Stimulated activated naive B cell treated with anti-CD40 and anti-IgM and Interleukin-4, amounts not matched to agents 10 μg/mL and 1 μg/mL and 100 μg/mL, for 72 hours (primary cell): ENCODE data around the gene NRDC.
"Not testable (repeated sequence)": the region's sequence is repeated elsewhere in the genome, so short reads cannot be mapped to it uniquely, and the experiment has no call there.

Experiments used
- ATAC-seq, 2 donors: fragments of 150-1000 bp; cut with Tn5 transposase; replicated peaks; 2 replicates each; pipeline ENCODE4 v1.10.0; 2021; ENCODE audit warnings: moderate library complexity in 1 of 2
- DNase-seq: peaks from one replicate; pipeline ENCODE4 v3.0.0; 2021
- H3K27ac Mint-ChIP-seq: one replicate; pipeline ENCODE4 v1.8.0; 2022; ENCODE audit warnings: mild to moderate bottlenecking, mixed read lengths
- H3K27me3 Mint-ChIP-seq, 2 donors: one replicate each; pipeline ENCODE4 v1.8.0; 2022; ENCODE audit warnings: mixed read lengths in 2 of 2
- H3K36me3 Mint-ChIP-seq, 2 donors: one replicate each; pipeline ENCODE4 v1.8.0; 2022; ENCODE audit warnings: mixed read lengths in 2 of 2, mild to moderate bottlenecking in 1 of 2
- H3K4me1 Mint-ChIP-seq, 2 donors: one replicate each; pipeline ENCODE4 v1.8.0; 2022; ENCODE audit warnings: mixed read lengths in 2 of 2, mild to moderate bottlenecking in 1 of 2
- H3K4me3 Mint-ChIP-seq, 2 donors: one replicate each; pipeline ENCODE4 v1.8.0; 2022; ENCODE audit warnings: mild to moderate bottlenecking in 2 of 2, mixed read lengths in 2 of 2, moderate library complexity in 1 of 2
- H3K9me3 Mint-ChIP-seq, 2 donors: one replicate each; pipeline ENCODE4 v1.8.0; 2022; ENCODE audit warnings: mixed read lengths in 2 of 2, mild to moderate bottlenecking in 1 of 2

The NRDC gene

DNA sequence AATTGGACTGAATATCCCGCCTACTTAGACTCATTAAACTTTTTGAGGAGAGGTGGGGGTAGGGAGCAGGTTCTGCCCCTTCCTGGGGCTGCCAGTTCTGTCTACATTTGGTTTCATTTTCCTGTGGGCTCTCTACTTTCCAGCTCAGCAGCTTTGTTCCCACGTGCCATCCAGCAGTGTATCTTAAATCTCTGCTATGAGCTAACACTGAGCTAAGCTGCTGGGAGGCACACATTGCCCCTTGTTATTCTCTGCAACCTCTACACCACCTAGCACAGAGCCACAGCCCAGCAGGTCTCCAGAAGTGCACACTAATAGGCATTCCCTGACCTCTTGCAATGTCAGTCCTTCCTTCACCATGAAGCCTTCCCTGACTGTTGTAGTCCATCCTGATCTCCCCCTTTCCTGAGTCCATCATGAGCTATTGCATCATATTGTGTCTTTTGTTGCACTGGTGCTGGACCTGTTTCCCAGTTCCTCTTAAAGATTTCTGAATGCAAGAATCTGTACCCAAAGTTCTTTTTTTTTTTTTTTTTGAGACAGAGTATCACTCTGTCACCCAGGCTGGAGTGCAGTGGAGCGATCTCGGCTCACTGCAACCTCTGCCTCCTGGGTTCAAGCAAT is 28.7 kb upstream of the NRDC start:
- Mint-ChIP-seq H3K9me3 (peaks cover 2 to 4% of the 10 kb centered on the region in 2 donors), H3K36me3 (peaks cover 0 to 1% of the 10 kb centered on the region in 2 donors), H3K4me3 (no peak overlapping the region), H3K27ac (no peak overlapping the region), H3K27me3 (peaks cover 11 to 13% of the 10 kb centered on the region in 2 donors), H3K4me1 (peaks cover 0 to 8% of the 10 kb centered on the region in 2 donors)
- peak in 1 of 2 donors; percentile 29 for ATAC-seq
- DNase-seq: no peak

GRCh38 chr1:51906306-51907078 is 28.0 kb upstream of the NRDC start:
- Mint-ChIP-seq H3K9me3 (peaks cover 2 to 4% of the 10 kb centered on the region in 2 donors), H3K27me3 (peaks cover 11 to 13% of the 10 kb centered on the region in 2 donors), H3K4me1 (peaks cover 0 to 8% of the 10 kb centered on the region in 2 donors), H3K36me3 (peaks cover 0 to 1% of the 10 kb centered on the region in 2 donors), H3K27ac (peak overlapping the region; percentile 82), H3K4me3 (no peak overlapping the region)
- ATAC-seq: no peak
- no peak for DNase-seq

- H3K4me1 Mint-ChIP-seq: peaks cover 0 to 4% of the 10 kb centered on the region in 2 donors
- H3K27me3 Mint-ChIP-seq: peaks cover 6 to 15% of the 10 kb centered on the region in 2 donors
- ATAC-seq: no peak
- DNase-seq: no peak
- no peak overlapping the region for H3K27ac Mint-ChIP-seq
- no peak overlapping the region for H3K4me3 Mint-ChIP-seq
- peaks cover 0 to 1% of the 10 kb centered on the region in 2 donors for H3K36me3 Mint-ChIP-seq
- H3K9me3 Mint-ChIP-seq: peaks cover 2 to 4% of the 10 kb centered on the region in 2 donors
Measured at GRCh38 chr1:51902456-51902855, 23.9 kb upstream of the NRDC start.

GRCh38 chr1:51901151-51901550 is 22.6 kb upstream of the NRDC start:
- Mint-ChIP-seq H3K4me1 (no peaks in the 10 kb centered on the region), H3K9me3 (no peaks in the 10 kb centered on the region), H3K4me3 (no peak overlapping the region), H3K36me3 (no peaks in the 10 kb centered on the region), H3K27ac (no peak overlapping the region), H3K27me3 (peaks cover 10 to 23% of the 10 kb centered on the region in 2 donors)
- ATAC-seq (no peak), DNase-seq (no peak)

DNA sequence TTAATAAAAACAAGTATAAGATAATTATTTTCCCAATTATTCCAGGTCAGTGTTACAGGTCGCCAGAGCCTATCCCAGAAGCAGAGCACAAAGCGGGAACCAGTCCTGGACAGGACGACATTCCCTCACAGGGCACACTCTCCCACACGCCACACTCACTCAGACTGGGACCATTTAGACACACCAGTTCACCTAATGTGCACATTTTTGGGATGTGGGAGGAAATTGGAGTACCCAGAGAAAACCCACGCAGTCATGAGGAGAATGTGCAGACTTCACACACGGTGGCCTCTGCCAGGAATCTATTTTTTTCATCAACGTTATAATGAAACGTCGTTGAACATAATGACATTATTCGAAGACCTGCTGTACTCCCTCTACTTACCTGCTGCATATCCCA is 20.5 kb upstream of the NRDC start:
- Mint-ChIP-seq H3K4me3 (no peak overlapping the region), H3K27ac (no peak overlapping the region), H3K4me1 (no peaks in the 10 kb centered on the region), H3K27me3 (peaks cover 28 to 39% of the 10 kb centered on the region in 2 donors), H3K36me3 (no peaks in the 10 kb centered on the region), H3K9me3 (no peaks in the 10 kb centered on the region)
- ATAC-seq (no peak), DNase-seq (no peak)

DNA sequence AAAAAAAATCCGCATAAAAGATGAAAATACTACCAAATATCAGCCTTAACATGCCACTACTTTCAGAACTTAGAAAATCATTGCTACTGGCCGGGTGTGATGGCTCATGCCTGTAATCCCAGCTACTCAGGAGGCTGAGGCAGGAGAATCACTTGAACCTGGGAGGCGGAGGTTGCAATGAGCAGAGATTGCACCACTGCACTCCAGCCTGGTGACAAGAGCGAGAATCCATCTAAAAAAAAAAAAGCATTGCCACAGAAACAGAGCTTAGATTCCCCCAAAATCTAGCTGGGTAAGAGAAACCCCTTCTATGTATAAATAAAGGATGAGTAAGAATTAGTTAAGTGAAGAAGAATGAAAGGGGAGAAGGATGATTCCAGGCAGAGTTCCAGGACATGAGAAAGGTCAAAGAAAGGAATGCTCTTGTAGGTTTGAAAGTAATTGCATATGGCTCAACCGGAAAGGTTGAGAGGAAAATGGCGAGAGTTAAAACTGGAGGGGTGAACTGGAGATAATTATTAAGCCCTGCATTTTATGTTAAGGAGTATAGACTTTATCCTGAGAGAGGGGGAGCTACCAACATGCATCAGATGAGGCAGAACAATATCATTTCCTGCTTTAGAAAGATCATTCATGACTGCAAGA is 19.7 kb upstream of the NRDC start:
- Mint-ChIP-seq H3K27me3 (peaks cover 36 to 47% of the 10 kb centered on the region in 2 donors), H3K27ac (no peak overlapping the region), H3K36me3 (no peaks in the 10 kb centered on the region), H3K9me3 (no peaks in the 10 kb centered on the region), H3K4me1 (no peaks in the 10 kb centered on the region), H3K4me3 (no peak overlapping the region)
- ATAC-seq: no peak
- DNase-seq: no peak

DNA sequence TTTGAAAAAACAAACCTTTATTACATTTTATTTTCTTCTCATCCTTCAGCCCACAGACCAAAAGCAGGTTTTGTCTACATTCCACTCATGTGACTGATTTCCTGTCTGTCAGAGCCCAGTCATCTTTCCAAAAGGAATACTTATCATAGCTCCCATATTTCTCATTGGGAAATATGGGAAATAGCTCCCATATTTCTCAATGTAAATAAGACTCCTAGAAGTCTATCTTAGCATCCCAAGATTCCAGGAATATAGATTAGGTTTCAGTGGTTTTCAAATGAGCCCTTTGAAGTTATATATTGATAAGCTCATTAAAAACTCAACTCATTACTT is 19.1 kb upstream of the NRDC start:
- H3K27ac Mint-ChIP-seq: no peak overlapping the region
- no peaks in the 10 kb centered on the region for H3K4me1 Mint-ChIP-seq
- H3K9me3 Mint-ChIP-seq: no peaks in the 10 kb centered on the region
- DNase-seq (no peak), ATAC-seq (no peak)
- H3K36me3 Mint-ChIP-seq: no peaks in the 10 kb centered on the region
- H3K4me3 Mint-ChIP-seq: no peak overlapping the region
- H3K27me3 Mint-ChIP-seq: peaks cover 36 to 47% of the 10 kb centered on the region in 2 donors

DNA sequence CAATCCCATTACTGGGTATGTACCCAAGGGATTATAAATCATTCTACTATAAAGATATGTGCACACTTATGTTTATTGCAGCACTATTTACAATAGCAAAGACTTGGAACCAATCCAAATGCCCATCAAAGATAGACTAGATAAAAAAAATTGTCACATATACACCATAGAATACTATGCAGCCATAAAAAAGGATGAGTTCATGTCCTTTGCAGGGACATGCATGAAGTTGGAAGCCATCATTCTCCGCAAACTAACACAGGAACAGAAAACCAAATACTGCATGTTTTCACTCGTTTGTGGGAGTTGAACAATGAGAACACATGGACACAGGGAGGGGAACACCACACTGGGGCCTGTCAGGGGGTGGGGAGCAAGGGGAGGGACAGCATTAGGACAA is 16.2 kb upstream of the NRDC start:
- not testable (repeated sequence) for H3K36me3 Mint-ChIP-seq, H3K4me1 Mint-ChIP-seq, H3K4me3 Mint-ChIP-seq, ATAC-seq, DNase-seq, H3K9me3 Mint-ChIP-seq, H3K27ac Mint-ChIP-seq
- peaks cover 53 to 59% of the 10 kb centered on the region in 2 donors for H3K27me3 Mint-ChIP-seq

GRCh38 chr1:51878308-51878615 is 265 bp downstream of the NRDC start:
- no peak for DNase-seq

DNA sequence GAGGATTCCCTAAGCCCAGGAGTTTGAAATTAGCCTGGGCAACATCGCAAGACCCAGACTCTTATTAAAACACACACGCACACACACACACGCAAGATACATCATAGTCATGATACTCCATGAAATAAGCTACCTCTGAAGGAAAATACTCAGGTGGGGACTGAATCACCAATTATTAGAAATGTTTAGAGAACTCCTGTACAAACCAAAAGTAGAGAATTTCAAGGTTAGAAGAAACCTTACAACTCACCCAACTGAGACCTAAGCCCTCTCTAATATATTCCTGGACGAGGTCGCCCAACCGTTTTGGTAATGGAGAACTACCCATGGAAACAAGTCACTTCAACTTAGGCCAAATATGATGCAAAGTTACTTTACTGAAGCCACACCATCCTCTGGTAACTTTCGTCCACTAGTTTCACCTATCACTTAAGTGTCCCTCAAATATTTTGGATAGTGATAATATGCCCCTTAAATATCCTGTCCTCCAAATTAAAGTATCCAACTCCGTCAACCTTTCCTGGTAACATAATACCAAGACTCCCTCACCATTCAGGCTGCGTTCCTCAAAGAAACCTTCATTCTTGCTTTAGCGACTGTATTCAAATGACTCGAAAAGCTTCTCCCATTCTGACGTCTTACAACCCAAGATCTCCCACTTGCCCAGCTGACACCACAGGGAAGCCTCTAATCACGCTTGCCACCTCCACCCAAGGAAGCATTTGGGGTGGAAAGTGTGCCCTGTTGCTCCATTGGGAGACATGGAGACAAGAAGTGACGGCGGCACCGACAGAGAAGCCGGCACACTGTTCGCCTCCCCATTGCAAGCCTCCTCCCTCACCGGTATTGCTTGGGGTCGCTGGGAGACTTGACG is 856 bp downstream of the NRDC start:
- H3K27ac Mint-ChIP-seq: no peak overlapping the region
- H3K9me3 Mint-ChIP-seq: no peaks in the 10 kb centered on the region
- ATAC-seq: peak; percentile 0 to 2
- no peaks in the 10 kb centered on the region for H3K27me3 Mint-ChIP-seq
- peaks cover 3 to 4% of the 10 kb centered on the region in 2 donors for H3K36me3 Mint-ChIP-seq
- DNase-seq: peak; percentile 5
- H3K4me1 Mint-ChIP-seq: peaks cover 11 to 15% of the 10 kb centered on the region in 2 donors
- H3K4me3 Mint-ChIP-seq: no peak overlapping the region

More at GRCh38 chr1:51878308-51878615, 265 bp downstream of the NRDC start:
- Mint-ChIP-seq H3K36me3 (peaks cover 3 to 4% of the 10 kb centered on the region in 2 donors), H3K4me3 (no peak overlapping the region), H3K27ac (no peak overlapping the region), H3K27me3 (no peaks in the 10 kb centered on the region), H3K4me1 (peaks cover 16 to 18% of the 10 kb centered on the region in 2 donors), H3K9me3 (no peaks in the 10 kb centered on the region)
- peak; percentile 41 to 49 for ATAC-seq

- no peak for DNase-seq
- no peak for ATAC-seq
- H3K36me3 Mint-ChIP-seq: peaks cover 13 to 16% of the 10 kb centered on the region in 2 donors
- no peaks in the 10 kb centered on the region for H3K9me3 Mint-ChIP-seq
- no peak overlapping the region for H3K27ac Mint-ChIP-seq
- H3K4me1 Mint-ChIP-seq: peaks cover 24 to 26% of the 10 kb centered on the region in 2 donors
- peak overlapping the region in 1 of 2 donors; percentile 65 for H3K4me3 Mint-ChIP-seq
- H3K27me3 Mint-ChIP-seq: no peaks in the 10 kb centered on the region
Measured at GRCh38 chr1:51875836-51876235, 2.7 kb downstream of the NRDC start.

- H3K4me3 Mint-ChIP-seq: peak overlapping the region; percentile 63 to 65
- no peaks in the 10 kb centered on the region for H3K27me3 Mint-ChIP-seq
- ATAC-seq (no peak), DNase-seq (no peak)
- peak overlapping the region; percentile 34 for H3K27ac Mint-ChIP-seq
- H3K9me3 Mint-ChIP-seq: no peaks in the 10 kb centered on the region
- H3K36me3 Mint-ChIP-seq: peaks cover 13 to 19% of the 10 kb centered on the region in 2 donors
- peaks cover 27 to 31% of the 10 kb centered on the region in 2 donors for H3K4me1 Mint-ChIP-seq
Measured at GRCh38 chr1:51875291-51875772, 3.2 kb downstream of the NRDC start.

GRCh38 chr1:51873270-51873669 is 5.3 kb downstream of the NRDC start:
- peaks cover 30 to 36% of the 10 kb centered on the region in 2 donors for H3K4me1 Mint-ChIP-seq
- H3K27me3 Mint-ChIP-seq, DNase-seq, ATAC-seq, H3K4me3 Mint-ChIP-seq, H3K27ac Mint-ChIP-seq, H3K9me3 Mint-ChIP-seq: not testable (repeated sequence)
- H3K36me3 Mint-ChIP-seq: peaks cover 16 to 25% of the 10 kb centered on the region in 2 donors
